ENCODE data around the gene ARHGEF7.

DNA sequence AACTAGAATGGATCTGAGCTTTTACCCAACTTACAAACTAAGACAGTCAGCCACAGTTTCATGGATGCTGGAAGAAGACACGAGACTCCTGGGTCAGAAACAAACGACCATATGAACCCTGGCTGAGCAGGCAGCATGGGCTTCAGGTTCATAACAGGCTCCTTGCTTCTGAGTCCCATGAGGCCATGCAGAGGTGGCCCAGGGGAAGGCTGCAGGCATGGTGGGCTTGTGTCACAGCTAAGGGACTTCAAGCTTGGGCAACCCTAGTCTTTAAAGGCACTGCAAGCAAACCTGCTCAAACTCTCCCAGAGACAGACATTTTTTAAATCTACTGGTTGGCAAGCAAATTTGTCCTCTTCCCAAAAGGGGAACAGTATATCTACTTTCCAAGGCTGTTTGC is 5.1 kb upstream of the ARHGEF7 start:
- no peak for TF ChIP-seq POLR2A (IDR thresholded peaks at IDR 0.05; ENCODE audit: low read depth, low read length)
- TF ChIP-seq POLR2AphosphoS5 (IDR thresholded peaks at IDR 0.05; ENCODE audit: low read depth, low read length), result no peak
